HepG2 (cell line): ENCODE data around the gene CTF1. TPM values are rescaled to one million over a fixed set of nuclear protein-coding genes. Genes with fewer than 3 reads are reported as not detected.

Experiments
- ADNP ChIP-seq: sonication (generic); formaldehyde crosslinking; IDR thresholded peaks from 2 replicates; pipeline ENCODE4 v1.4.0; 2020; ENCODE audit warnings: missing genetic modification reagents
- ELF3 ChIP-seq: IDR thresholded peaks from 2 replicates; pipeline ENCODE4 v1.6.1; 2016; ENCODE audit warnings: missing genetic modification reagents, missing compliant biosample characterization
- ERF ChIP-seq: IDR thresholded peaks from 2 replicates; pipeline ENCODE4 v1.6.1; 2018; ENCODE audit warnings: missing biosample characterization, missing genetic modification reagents
- FOXK2 ChIP-seq: fragments of 450-650 bp; IDR thresholded peaks from 2 replicates; pipeline ENCODE4 v1.6.1; 2016
- KDM1A ChIP-seq: IDR thresholded peaks from 2 replicates; pipeline ENCODE4 v1.6.1; 2016; ENCODE audit warnings: missing compliant biosample characterization
- MTA3 ChIP-seq: sonication (generic); formaldehyde crosslinking; IDR thresholded peaks from 2 replicates; pipeline ENCODE4 v1.4.0; 2020; ENCODE audit warnings: missing genetic modification reagents
- NFRKB ChIP-seq: fragments of 450-650 bp; IDR thresholded peaks from 2 replicates; pipeline ENCODE4 v1.6.1; 2017
- PAX8 ChIP-seq: sonication (generic); formaldehyde crosslinking; IDR thresholded peaks from 2 replicates; pipeline ENCODE4 v1.8.0; 2022; ENCODE audit warnings: mild to moderate bottlenecking, missing genetic modification reagents, borderline replicate concordance
- SPEN ChIP-seq: sonication (generic); formaldehyde crosslinking; IDR thresholded peaks from 2 replicates; pipeline ENCODE4 v1.5.1; 2020; ENCODE audit warnings: low read depth, mild to moderate bottlenecking, missing genetic modification reagents
- STAT5B ChIP-seq: sonication (generic); formaldehyde crosslinking; IDR thresholded peaks from 2 replicates; pipeline ENCODE4 v1.4.0; 2020; ENCODE audit warnings: missing genetic modification reagents
- STAT6 ChIP-seq: sonication (generic); formaldehyde crosslinking; IDR thresholded peaks from 2 replicates; pipeline ENCODE4 v1.4.0; 2020; ENCODE audit warnings: missing genetic modification reagents, mild to moderate bottlenecking, borderline replicate concordance
- TGIF2 ChIP-seq: IDR thresholded peaks from 2 replicates; pipeline ENCODE4 v1.6.1; 2016; ENCODE audit warnings: control low read depth, missing compliant biosample characterization
- TRIM24 ChIP-seq: sonication (generic); formaldehyde crosslinking; IDR thresholded peaks from 2 replicates; pipeline ENCODE4 v1.8.0; 2022; ENCODE audit warnings: mild to moderate bottlenecking, missing genetic modification reagents
- ZBTB3 ChIP-seq: sonication (generic); formaldehyde crosslinking; IDR thresholded peaks from 2 replicates; pipeline ENCODE4 v1.4.0; 2020; ENCODE audit warnings: low read depth, mild to moderate bottlenecking, moderate library complexity, missing genetic modification reagents, borderline replicate concordance
- ZMAT5 ChIP-seq: sonication (generic); formaldehyde crosslinking; IDR thresholded peaks from 2 replicates; pipeline ENCODE4 v1.5.0; 2020; ENCODE audit warnings: mild to moderate bottlenecking, low read depth, missing genetic modification reagents, borderline replicate concordance
- ZNF205 ChIP-seq: IDR thresholded peaks from 2 replicates; pipeline ENCODE4 v1.6.1; 2018; ENCODE audit warnings: missing biosample characterization, missing genetic modification reagents
- ZNF275 ChIP-seq: sonication (generic); formaldehyde crosslinking; IDR thresholded peaks from 2 replicates; pipeline ENCODE4 v1.8.0; 2022; ENCODE audit warnings: missing genetic modification reagents, mild to moderate bottlenecking, inconsistent platforms, borderline replicate concordance
- ZNF343 ChIP-seq: sonication (generic); formaldehyde crosslinking; IDR thresholded peaks from 2 replicates; pipeline ENCODE4 v1.4.0; 2020; ENCODE audit warnings: mild to moderate bottlenecking, missing genetic modification reagents
- ZNF556 ChIP-seq: sonication (generic); formaldehyde crosslinking; IDR thresholded peaks from 2 replicates; pipeline ENCODE4 v1.4.0; 2020; ENCODE audit warnings: mild to moderate bottlenecking, missing genetic modification reagents, borderline replicate concordance
- ZNF772 ChIP-seq: sonication (generic); formaldehyde crosslinking; IDR thresholded peaks from 2 replicates; pipeline ENCODE4 v1.5.0; 2020; ENCODE audit warnings: mild to moderate bottlenecking, missing genetic modification reagents
- ZNF773 ChIP-seq: sonication (generic); formaldehyde crosslinking; IDR thresholded peaks from 2 replicates; pipeline ENCODE4 v1.4.0; 2020; ENCODE audit warnings: missing genetic modification reagents, borderline replicate concordance
- ZNF790 ChIP-seq: sonication (generic); formaldehyde crosslinking; IDR thresholded peaks from 2 replicates; pipeline ENCODE4 v1.8.0; 2022; ENCODE audit warnings: missing genetic modification reagents, mild to moderate bottlenecking, borderline replicate concordance
- polyA plus RNA-seq, 8 experiments: library from polyadenylated mRNA; depleted of rRNA in 3 of 8; stranded (reverse) in 7 of 8; unstranded in 1 of 8; fragments of >200 nt; fragmentation: Illumina TruSeq in 4 of 8; extraction: Trizol in 4 of 8; gene quantifications; 2 replicates each; pipeline versions ENCODE4 v1.2.1 to v1.2.3, GENCODE V29; 2011 to 2016; ENCODE audit warnings: low read depth in 4 of 8, missing spikeins in 1 of 8, mixed read lengths in 1 of 8; ENCODE audit not compliant: insufficient read depth in 1 of 8
- total RNA-seq, 5 experiments: library from RNA; depleted of rRNA; stranded (reverse); fragments of >200 nt; fragmentation: Illumina TruSeq; extraction: Trizol; gene quantifications; 2 replicates each; pipeline ENCODE4 v1.2.3, GENCODE V29; 2016; ENCODE audit warnings: low read depth in 1 of 5
- TF ChIP-seq, protein P1 (sequence below): sonication (generic); formaldehyde crosslinking; IDR thresholded peaks from 2 replicates; pipeline ENCODE4 v1.5.1; 2020; ENCODE audit warnings: mild to moderate bottlenecking, missing genetic modification reagents, borderline replicate concordance
- TF ChIP-seq, protein P2 (sequence below): sonication (generic); formaldehyde crosslinking; IDR thresholded peaks from 2 replicates; pipeline ENCODE4 v1.4.0; 2020; ENCODE audit warnings: missing genetic modification reagents

Gene CTF1
- total and polyA plus RNA-seq, 2 of the 13 experiments (the other 11 are each of a cell fraction or from before 2014, with no cell fraction given), result 0.13 to 1.8 TPM

DNA sequence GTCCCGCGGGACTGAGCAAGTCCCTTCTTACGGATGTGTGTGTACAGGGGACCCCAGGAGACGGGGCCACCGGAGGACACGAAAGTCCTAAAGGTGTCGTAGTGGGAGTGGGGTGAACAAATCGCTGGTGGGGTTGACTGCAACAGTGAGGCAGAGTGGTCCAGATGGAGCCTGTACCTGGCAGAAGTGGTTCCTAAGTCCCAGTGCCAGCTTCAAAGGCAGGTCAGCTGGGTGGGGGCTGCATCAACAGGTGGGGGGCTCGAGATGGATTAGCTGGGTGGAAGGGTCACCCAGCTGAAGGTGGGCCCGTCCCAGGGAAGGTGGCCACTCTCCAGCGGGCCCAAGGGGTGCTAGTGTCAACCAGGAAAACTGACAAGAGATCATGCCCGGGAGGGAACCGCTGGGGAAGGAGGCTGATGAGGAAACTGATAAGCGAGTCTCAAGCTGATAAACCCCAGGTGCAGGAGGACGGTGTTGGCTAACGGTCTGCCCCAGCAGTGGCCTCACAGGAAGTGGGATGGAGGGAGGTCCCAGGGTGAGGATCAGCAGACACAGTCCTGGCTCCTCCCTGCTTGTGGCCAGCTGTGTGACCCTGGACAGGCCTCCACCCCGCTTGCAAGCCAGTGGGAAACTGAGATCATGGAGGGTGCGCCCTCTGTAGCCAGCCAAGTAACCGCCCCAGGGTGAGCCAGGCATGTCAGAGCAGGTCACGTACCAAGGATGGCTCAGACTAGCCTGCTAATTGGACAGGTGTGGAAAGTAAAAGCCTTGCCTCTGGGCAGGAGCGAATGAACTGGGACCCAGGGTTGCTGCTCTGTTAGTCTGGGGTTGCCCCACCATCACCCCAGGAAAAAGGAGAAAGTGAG, 53.5 kb downstream of the CTF1 start (continued):
- TF ChIP-seq, protein P1, sequence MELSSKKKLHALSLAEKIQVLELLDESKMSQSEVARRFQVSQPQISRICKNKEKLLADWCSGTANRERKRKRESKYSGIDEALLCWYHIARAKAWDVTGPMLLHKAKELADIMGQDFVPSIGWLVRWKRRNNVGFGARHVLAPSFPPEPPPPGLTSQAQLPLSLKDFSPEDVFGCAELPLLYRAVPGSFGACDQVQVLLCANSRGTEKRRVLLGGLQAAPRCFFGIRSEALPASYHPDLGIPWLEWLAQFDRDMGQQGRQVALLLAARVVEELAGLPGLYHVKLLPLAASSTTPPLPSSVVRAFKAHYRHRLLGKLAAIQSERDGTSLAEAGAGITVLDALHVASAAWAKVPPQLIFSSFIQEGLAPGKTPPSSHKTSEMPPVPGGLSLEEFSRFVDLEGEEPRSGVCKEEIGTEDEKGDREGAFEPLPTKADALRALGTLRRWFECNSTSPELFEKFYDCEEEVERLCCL (CRISPR knock-in tag), result no peak; the same call in 1 of the 2 replicates
- TF ChIP-seq SPEN (peak; percentile 96), ZNF343 (CRISPR knock-in tag) (peak; percentile 49; the same call in 1 of the 2 replicates), ZNF790 (CRISPR knock-in tag) (no peak; the same call in 1 of the 2 replicates), KDM1A (CRISPR knock-in tag) (0 out of 2 replicates have a peak, but pooled peaks have one; percentile 57), NFRKB (no peak), ADNP (CRISPR knock-in tag) (no peak), ZNF556 (peak; percentile 95), PAX8 (CRISPR knock-in tag) (peak; percentile 86; the same call in 1 of the 2 replicates), ZNF772 (CRISPR knock-in tag) (peak; percentile 99; the same call in 1 of the 2 replicates), TRIM24 (CRISPR knock-in tag) (no peak), FOXK2 (no peak), ZMAT5 (CRISPR knock-in tag) (no peak), MTA3 (no peak), ELF3 (CRISPR knock-in tag) (peak; percentile 96), STAT5B (peak; percentile 68; the same call in 1 of the 2 replicates), TGIF2 (CRISPR knock-in tag) (no peak; the same call in 1 of the 2 replicates), ZBTB3 (CRISPR knock-in tag) (peak; percentile 55; the same call in 1 of the 2 replicates), ERF (CRISPR knock-in tag) (peak; percentile 97), ZNF205 (CRISPR knock-in tag) (peak; percentile 85; the same call in 1 of the 2 replicates), ZNF275 (CRISPR knock-in tag) (peak; percentile 69; the same call in 1 of the 2 replicates), STAT6 (CRISPR knock-in tag) (peak; percentile 68; the same call in 1 of the 2 replicates), ZNF773 (CRISPR knock-in tag) (no peak; the same call in 1 of the 2 replicates)
- TF ChIP-seq, protein P2, sequence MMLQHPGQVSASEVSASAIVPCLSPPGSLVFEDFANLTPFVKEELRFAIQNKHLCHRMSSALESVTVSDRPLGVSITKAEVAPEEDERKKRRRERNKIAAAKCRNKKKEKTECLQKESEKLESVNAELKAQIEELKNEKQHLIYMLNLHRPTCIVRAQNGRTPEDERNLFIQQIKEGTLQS (CRISPR knock-in tag), result no peak
